DMS53 (cell line): ENCODE results near the gene INPPL1.

Experiments used
- DNase-seq: peaks from one replicate; lab custom pipeline; 2025; lab: John Stamatoyannopoulos, UW

INPPL1 gene

GRCh38 chr11:72244361-72245262 lies 20.0 kb downstream of the INPPL1 start:
- no peak for DNase-seq

DNA sequence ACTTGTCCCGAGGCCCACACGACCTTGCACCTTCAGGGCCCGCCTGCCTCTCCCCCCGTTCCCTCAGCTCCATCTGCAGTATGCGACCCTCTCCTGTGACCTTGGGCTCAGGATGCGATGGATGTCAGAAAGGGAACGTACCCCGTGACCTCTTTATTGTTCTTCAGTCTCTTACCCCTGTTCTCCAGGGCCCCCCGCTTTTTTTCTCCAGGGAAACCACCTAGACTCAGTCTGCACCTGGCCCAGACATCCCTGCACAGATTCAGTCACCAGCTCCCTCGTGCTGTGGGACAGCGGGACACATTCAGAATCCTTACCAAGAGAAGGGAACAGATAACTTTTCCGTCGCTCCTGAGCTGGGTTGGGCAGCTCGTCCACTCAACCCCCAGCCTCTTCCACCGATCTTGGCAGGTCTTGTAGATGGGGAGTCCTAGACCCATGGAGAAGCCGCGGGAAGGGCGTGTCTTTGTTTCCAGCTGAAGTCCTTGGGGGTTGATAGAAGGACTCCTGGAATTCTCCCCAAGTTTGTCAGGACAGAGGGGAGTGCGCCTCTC lies 20.8 kb downstream of the INPPL1 start:
- no peak for DNase-seq

GRCh38 chr11:72247584-72247983 lies 23.0 kb downstream of the INPPL1 start:
- DNase-seq = no peak

GRCh38 chr11:72249961-72250360 lies 25.4 kb downstream of the INPPL1 start:
- no peak for DNase-seq

DNA sequence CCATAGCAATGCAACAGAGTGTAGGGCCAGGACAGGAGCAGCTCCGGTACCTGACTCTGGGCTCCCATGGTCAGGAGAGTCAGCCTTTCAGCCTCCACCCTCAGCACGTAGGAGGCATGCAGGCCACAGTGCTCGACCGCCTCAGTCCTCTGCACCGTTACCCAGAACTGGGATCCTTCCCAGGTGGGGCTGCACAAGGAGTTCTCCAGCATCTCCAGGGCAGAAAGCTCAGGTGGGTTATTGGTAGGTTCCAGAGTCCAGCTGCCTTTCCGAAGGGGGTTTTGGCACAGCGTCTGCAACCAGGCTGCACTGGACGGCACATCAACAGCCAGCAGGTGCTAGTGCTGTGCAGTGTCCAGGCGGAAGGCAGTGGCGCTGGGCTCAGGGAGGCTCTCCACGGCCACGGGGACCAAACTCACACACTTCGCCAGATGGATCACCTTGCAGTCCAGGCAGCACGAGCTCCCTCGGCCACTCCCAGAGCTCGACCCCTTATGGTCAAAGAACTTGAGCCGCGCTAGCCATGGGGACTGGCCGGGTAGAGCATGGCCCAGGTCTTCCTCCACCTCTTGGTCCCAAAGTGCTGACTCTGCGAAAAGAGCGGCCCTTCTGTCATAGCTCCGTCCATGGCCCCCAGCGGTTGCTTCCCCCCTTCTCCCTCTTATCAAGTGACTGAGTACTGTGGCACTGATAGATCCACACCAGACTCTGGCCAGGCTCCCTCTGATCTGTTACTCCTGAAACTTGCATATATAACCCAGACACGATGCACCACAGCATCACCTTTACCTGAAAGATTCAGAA lies 26.3 kb downstream of the INPPL1 start:
- DNase-seq = no peak

GRCh38 chr11:72251614-72252013 lies 27.0 kb downstream of the INPPL1 start:
- DNase-seq = no peak

GRCh38 chr11:72253392-72253791 lies 28.8 kb downstream of the INPPL1 start:
- DNase-seq = no peak

DNA sequence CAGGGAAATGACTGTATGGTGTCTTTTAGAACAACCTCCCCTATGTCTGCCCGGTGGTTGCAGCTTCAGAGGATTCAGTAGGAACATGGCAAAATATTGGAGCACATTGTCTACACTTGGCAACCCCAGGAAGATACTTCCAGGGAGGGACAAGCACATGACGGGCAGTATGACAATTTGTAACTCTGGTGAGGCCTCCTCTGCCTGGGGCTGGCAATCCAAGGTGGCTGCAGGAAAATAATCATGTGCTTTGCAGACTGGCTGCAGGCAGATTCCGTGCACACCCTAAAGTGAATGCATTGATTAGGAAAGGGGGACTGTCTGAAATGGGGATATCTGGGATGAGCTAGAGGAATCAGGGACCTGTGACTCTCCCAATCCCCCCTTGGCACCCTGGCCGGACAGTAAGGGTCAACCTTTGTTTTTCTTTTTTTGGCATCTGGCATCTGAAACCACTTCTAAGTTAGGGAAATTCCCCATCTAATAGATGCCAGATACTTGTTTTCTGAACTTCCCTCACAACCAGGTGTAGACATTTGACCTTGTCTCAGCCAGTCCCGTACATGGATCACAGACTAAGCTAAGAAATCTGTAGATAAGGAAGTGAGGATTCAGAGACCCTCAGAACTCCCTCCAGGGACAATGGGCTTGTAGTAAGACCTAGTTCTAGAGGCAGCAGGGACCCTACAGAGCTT lies 29.9 kb downstream of the INPPL1 start:
- DNase-seq = no peak

GRCh38 chr11:72257570-72257969 lies 33.0 kb downstream of the INPPL1 start:
- no peak for DNase-seq

- no peak for DNase-seq
These were observed 34.9 kb downstream of the INPPL1 start for GRCh38 chr11:72259490-72259889.

GRCh38 chr11:72260574-72260973 lies 36.0 kb downstream of the INPPL1 start:
- DNase-seq = no peak

DNA sequence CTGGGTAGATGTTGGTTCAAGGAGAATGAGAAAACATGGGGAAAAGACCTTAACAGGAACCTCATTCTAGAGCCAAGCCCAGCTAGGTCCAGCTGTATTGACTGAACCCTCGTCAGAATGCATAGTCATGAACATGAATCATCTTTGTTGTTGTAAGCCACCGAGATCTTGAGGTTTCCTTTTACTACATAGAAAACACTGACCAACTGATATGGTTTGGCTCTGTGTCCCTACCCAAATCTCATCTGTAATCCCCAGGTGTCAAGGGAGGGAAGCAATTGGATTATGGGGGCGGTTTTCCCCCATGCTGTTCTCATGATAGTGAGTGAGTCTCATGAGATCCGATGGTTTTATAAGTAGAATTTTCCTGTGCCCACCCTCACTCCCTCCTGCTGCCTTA lies 38.8 kb downstream of the INPPL1 start:
- DNase-seq = peak; percentile 79

GRCh38 chr11:72265951-72266350 lies 41.4 kb downstream of the INPPL1 start:
- DNase-seq = no peak

DNA sequence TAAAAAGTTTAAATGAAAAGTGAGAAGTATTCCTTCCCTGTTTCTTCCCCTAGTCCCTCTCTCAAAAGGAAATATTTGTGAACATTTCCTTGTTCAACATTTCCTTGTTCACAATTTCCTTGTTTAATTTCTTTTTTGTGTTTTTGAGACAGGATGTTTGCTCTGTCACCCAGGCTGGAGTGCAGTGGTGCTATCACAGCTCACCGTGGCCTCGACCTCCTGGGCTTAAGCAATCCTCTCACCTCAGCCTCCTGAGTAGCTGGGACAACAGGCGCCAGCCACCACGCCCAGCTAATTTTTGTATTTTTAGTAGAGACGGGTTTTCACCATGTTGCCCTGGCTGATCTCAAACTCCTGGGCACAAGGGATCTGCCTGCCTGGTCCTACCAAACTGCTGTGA lies 42.4 kb downstream of the INPPL1 start:
- DNase-seq = peak; percentile 69

DNA sequence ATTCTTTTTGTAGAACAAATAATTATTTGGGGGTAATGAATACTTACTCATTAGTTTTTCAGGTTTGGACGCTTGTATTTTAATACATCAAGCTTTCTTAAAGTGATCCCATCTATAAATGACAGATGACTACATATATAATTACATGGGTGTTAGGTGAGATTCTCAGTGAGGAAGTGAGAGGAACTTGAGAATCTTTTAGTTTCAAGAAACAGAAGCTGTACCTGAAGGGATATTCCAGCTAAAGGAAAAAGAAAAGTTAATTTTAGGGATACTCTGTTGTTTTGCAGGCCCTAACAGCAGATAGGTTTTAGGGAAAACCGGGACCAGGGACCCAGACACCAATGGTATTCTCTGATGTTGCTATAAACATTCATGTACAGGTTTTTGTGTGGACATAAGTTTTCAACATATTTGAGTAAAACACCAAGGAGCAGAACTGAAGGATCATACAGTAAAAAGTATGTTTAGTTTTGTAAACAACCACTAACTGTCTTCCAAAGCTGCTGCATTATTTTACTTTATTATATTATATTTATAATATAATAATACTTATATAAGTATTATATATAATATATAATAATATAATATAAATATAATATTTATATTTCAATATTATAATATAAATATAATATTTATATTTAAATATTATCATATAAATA lies 43.5 kb downstream of the INPPL1 start:
- no peak for DNase-seq

- no peak for DNase-seq
These were observed 47.4 kb downstream of the INPPL1 start for GRCh38 chr11:72271980-72272379.

- DNase-seq = no peak
These were observed 49.9 kb downstream of the INPPL1 start for GRCh38 chr11:72274435-72274834.

- no peak for DNase-seq
These were observed 54.3 kb downstream of the INPPL1 start for GRCh38 chr11:72278905-72279304.

DNA sequence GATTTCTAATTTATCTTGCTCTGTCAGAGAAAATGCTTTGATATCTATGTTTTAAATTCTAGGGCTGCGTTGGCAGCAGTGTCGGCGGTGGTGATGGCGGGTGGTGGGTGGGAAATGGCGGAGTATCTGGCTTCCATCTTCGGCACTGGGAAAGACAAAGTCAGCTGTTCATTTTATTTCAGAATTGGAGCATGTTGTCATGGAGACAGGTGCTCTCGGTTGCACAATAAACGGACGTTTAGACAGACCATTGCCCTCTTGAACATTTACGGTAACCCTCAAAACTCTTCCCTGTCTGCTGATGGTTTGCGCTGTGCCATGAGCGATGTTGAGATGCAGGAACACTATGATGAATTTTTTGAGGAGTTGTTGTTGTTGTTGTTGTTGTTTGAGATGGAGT lies 55.5 kb downstream of the INPPL1 start:
- no peak for DNase-seq

GRCh38 chr11:72280726-72281315 lies 56.3 kb downstream of the INPPL1 start:
- no peak for DNase-seq

DNA sequence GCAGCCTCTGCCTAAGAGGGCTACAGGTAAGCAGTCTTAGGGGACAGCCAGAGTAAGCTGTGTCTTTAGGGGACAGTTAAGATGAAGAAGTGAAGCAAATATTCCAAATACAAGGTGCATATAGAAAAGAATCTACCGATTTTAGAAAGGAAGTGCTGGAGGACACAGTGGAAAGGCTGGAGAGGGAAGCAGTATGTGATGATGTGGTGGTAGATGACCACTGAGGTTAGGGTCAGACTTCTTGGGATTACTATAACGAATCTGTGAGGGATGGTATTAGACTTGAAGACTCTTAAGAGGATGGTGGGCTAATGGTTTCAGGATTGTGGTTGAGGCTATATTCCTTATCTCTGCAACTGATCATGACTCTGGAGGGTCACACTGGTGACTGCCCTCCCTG lies 59.4 kb downstream of the INPPL1 start:
- no peak for DNase-seq
